Neuron (in vitro differentiated cells): ENCODE data around the gene DUSP18.
"Not testable (repeated sequence)": the region's sequence is repeated elsewhere in the genome, so short reads cannot be mapped to it uniquely, and the experiment has no call there.

ENCODE experiments used
- H2AFZ ChIP-seq: one replicate; pipeline ENCODE4 v1.6.1; 2013; ENCODE audit warnings: low read depth, mild to moderate bottlenecking, inconsistent platforms, low read length, moderate library complexity
- H3K27me3 ChIP-seq: one replicate; pipeline ENCODE4 v1.6.1; 2013; ENCODE audit warnings: low read length; ENCODE audit not compliant: insufficient read depth
- H3K36me3 ChIP-seq: one replicate; pipeline ENCODE4 v1.6.1; 2013; ENCODE audit warnings: low read length; ENCODE audit not compliant: insufficient read depth
- H3K4me1 ChIP-seq: one replicate; pipeline ENCODE4 v1.6.1; 2013; ENCODE audit warnings: low read length; ENCODE audit not compliant: insufficient read depth
- H3K4me3 ChIP-seq: 2 replicates; pipeline ENCODE4 v1.5.1; 2013; ENCODE audit warnings: mild to moderate bottlenecking, low read length, moderate library complexity
- H3K9me3 ChIP-seq: one replicate; pipeline ENCODE4 v1.6.1; 2013; ENCODE audit warnings: low read length

DUSP18 gene

DNA sequence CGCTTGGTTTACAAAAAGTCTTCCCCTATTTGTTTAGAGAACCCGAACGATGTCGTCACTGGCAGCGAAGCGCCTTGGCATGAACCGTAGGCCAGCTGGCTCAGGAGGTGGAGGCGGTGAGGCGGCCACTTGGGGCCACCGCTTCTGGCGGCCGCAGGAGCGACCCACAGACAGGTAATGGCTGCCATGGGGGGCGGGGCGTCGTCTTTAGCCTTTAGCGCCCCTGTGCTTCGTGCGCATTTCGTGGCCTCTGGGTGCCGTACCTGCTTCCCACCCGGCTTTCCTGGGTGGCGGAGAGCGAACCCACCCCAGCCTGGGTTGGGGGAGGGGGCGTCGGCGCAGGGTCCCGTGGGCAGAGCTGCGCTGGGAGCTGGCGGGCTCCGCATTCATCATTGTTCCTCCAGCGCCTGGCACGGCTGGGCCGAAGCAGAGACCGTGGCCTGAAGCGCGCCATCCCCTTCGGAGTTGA lies 26.5 kb upstream of the DUSP18 start:
- peak overlapping the region; percentile 67 for H2AFZ ChIP-seq
- peaks cover 25% of the 10 kb centered on the region for H3K27me3 ChIP-seq
- H3K9me3 ChIP-seq: no peaks in the 10 kb centered on the region
- peaks cover 7% of the 10 kb centered on the region for H3K4me1 ChIP-seq
- no peaks in the 10 kb centered on the region for H3K36me3 ChIP-seq
- peak overlapping the region; percentile 72 for H3K4me3 ChIP-seq

DNA sequence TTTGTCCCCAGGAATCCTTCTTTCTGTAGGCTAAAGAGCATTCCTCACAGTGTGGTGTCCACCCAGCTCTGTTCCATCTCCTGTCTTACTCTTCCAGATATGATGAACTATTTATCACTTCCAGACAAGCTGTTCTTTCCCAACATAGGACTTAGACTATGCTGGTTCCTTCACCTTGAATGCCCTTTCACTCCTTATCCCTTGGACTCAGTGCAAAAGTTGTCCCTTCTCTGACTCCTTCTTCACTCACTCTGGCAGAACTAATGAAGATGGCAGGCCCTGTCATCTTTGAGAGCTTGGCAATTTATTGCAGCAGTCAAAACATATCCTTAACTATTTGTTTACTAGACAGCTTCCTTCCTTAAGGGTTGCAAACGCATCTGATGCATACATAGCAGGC lies 23.5 kb upstream of the DUSP18 start:
- no peaks in the 10 kb centered on the region for H3K9me3 ChIP-seq
- no peaks in the 10 kb centered on the region for H3K36me3 ChIP-seq
- no peak overlapping the region for H2AFZ ChIP-seq
- H3K27me3 ChIP-seq: peaks cover 12% of the 10 kb centered on the region
- H3K4me3 ChIP-seq: no peak overlapping the region
- H3K4me1 ChIP-seq: peaks cover 7% of the 10 kb centered on the region

DNA sequence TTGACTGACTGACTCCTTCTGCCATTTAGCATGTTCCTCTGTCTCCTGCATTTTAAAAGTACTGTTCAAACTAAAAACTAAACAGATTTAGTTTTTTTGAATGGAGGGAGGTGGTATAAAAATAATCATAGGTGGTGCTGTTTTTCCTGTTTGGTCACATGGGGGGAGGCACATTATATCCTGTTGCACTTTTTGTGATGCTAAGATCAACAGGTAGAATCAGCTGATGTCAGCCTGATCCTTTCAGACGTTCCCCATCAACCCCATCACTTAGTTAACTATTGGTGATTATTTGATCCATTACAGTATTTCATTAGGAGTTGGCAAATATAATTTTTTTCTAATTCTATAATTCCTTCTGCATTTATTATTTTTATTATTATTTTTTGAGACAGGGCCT lies 21.9 kb upstream of the DUSP18 start:
- H3K4me3 ChIP-seq: no peak overlapping the region
- no peaks in the 10 kb centered on the region for H3K9me3 ChIP-seq
- H3K27me3 ChIP-seq: peaks cover 3% of the 10 kb centered on the region
- H3K36me3 ChIP-seq: no peaks in the 10 kb centered on the region
- H2AFZ ChIP-seq: no peak overlapping the region
- H3K4me1 ChIP-seq: no peaks in the 10 kb centered on the region

DNA sequence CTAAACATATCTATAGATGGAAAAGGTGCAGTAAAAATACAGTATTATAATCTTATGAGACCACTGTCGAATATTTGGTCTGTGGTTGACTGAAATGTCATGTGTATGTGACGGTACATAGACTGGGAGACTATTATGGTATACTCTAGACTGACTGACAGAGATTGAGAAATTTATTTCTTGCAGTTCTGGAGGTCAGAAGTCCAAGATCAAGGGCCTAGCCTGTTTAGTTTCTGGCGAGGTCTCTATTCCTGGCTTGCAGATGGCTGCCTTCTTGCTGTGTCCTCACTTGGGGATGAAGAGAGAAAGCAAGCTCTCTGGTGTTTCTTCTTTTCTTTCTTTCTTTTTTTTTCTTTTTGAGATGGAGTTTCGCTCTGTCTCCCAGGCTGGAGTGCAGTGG lies 19.7 kb upstream of the DUSP18 start:
- H3K27me3 ChIP-seq: peaks cover 3% of the 10 kb centered on the region
- no peaks in the 10 kb centered on the region for H3K9me3 ChIP-seq
- no peaks in the 10 kb centered on the region for H3K36me3 ChIP-seq
- no peak overlapping the region for H3K4me3 ChIP-seq
- H3K4me1 ChIP-seq: no peaks in the 10 kb centered on the region
- no peak overlapping the region for H2AFZ ChIP-seq

DNA sequence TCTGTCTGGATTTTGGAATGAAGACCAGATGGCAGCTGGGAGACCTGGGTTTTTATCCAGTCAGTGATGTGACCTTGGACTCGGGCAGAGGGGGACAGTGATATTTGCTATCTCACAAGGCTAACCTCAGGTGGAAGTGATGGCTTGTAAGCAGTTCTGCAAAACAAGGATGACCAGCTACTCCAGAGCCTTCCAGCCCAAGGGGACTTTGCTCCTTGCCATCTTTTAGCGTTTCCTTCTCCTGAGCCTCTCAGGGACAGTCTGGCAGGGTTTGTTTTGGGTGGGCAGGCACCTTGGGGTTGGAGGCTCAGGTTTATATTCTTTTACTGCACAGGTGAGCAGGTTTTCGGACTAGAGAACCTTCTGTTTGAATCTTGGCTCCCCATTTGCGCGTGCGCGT lies 17.5 kb upstream of the DUSP18 start:
- H3K9me3 ChIP-seq: no peaks in the 10 kb centered on the region
- H3K4me3 ChIP-seq: no peak overlapping the region
- no peak overlapping the region for H2AFZ ChIP-seq
- H3K4me1 ChIP-seq: no peaks in the 10 kb centered on the region
- H3K36me3 ChIP-seq: no peaks in the 10 kb centered on the region
- H3K27me3 ChIP-seq: peaks cover 3% of the 10 kb centered on the region

DNA sequence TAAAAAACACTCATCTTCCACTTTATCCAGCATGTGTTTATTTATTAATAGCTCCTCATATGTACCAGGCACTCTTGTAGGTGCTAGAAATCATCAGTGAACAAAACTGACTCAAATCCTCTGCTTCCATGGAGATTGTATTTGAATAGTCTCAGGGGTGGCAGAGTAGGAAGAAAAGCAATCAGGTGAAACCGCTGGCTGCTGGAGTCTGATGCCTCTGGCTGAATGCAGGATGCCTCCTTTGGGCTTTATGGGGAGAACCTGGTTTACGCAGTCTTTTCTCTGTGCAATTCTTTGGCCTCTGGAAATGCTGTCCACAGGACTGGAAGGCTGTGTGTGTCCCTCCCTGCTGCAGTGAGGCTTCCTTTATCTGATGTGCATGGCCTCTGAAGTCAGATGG lies 14.2 kb upstream of the DUSP18 start:
- Histone ChIP-seq H3K4me3 (no peak overlapping the region), H3K27me3 (peaks cover 10% of the 10 kb centered on the region), H3K4me1 (peaks cover 17% of the 10 kb centered on the region), H3K36me3 (no peaks in the 10 kb centered on the region), H2AFZ (no peak overlapping the region), H3K9me3 (no peaks in the 10 kb centered on the region)

DNA sequence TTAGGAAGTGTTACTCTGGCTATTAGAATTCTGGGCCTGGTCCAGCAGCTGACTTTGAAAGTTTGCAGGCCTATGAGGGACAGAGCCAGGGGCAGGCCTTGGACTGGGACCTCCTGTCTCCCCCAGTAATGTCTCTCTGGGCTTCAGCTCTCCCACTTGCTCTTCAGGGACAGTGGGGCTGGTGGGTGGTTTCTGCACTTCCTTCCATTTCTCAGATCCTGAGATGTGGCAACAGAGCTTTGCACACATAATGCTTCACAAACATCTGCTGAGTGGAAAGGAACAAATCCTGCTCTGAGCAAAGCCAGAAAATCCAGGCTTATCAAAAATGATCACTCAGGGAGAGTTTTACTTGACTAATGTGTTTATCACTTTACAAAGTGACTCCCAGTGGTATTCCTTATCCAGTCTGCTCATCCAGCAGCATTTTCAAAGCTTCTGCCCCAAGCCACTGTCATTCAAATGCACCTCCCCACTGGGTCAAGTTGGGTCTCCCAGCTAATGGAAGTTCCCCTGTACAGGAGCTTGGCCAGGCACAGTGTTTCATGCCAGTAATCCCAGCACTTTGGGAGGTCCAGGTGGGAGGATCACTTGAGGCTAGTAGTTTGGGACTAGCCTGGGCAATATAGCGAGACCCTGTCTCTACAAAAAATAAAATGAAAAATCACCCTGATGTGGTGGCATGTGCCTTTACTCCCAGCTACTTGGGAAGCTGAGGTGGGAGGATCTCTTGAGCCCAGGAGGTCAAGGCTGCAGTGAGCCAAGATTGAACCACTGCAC lies 13.5 kb upstream of the DUSP18 start:
- H3K9me3 ChIP-seq: no peaks in the 10 kb centered on the region
- no peak overlapping the region for H3K4me3 ChIP-seq
- peaks cover 17% of the 10 kb centered on the region for H3K4me1 ChIP-seq
- no peak overlapping the region for H2AFZ ChIP-seq
- peaks cover 11% of the 10 kb centered on the region for H3K27me3 ChIP-seq
- no peaks in the 10 kb centered on the region for H3K36me3 ChIP-seq

DNA sequence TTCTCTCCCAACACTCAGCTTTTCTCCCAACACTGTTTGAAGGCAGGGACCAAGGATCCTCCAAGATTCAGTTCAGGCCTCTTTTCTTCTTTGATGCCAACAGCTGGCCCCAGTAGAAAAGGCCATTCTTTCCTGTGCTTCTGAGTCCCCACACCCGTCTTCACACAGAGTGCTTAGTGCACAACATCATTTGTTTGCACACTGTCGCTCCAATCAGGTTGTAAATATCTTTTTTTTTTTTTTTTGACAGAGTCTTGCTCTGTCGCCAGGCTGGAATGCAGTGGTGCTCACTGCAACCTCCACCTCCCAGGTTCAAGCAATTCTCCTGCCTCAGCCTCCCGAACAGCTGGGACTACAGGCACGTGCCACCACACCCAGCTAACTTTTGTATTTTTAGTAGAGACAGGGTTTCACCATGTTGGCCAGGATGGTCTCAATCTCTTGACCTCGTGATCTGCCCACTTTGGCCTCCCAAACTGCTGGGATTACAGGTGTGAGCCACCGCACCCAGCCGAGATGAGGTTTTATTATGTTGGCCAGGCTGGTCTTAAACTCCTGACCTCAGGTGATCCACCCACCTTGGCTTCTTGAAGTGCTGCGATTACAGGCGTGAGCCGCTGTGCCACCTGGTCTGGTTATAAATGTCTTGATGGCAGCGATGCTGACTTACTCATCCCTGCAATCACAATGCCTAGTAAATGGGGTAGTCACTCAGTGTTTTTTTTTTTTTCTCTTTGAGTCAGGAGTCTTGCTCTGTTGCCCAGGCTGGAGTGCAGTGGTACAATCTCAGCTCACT lies 12.4 kb upstream of the DUSP18 start:
- Histone ChIP-seq H3K4me1 (peaks cover 17% of the 10 kb centered on the region), H3K27me3 (peaks cover 15% of the 10 kb centered on the region)
- H2AFZ ChIP-seq, H3K9me3 ChIP-seq, H3K36me3 ChIP-seq, H3K4me3 ChIP-seq: not testable (repeated sequence)

DNA sequence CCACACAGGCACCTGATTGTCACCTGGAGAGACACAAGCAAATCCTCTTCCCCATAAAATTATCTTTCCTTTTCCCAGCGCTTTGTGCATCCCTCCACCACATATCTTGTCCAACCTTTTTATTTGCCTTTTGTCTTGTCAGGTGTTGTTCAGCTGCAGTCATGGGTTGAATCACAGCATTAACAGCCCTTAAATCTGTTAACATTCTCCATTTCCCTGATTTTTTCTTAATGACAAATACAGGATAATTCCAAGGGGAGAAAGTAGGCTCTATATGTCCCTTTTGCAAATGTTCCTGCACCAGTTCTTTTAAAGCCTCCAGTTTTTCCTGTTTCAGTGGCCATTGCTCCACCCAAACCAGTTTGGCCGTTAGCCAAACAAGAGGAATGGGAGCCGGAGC lies 8.9 kb upstream of the DUSP18 start:
- H2AFZ ChIP-seq, H3K9me3 ChIP-seq, H3K4me3 ChIP-seq, H3K36me3 ChIP-seq: not testable (repeated sequence)
- peaks cover 17% of the 10 kb centered on the region for H3K4me1 ChIP-seq
- peaks cover 19% of the 10 kb centered on the region for H3K27me3 ChIP-seq

DNA sequence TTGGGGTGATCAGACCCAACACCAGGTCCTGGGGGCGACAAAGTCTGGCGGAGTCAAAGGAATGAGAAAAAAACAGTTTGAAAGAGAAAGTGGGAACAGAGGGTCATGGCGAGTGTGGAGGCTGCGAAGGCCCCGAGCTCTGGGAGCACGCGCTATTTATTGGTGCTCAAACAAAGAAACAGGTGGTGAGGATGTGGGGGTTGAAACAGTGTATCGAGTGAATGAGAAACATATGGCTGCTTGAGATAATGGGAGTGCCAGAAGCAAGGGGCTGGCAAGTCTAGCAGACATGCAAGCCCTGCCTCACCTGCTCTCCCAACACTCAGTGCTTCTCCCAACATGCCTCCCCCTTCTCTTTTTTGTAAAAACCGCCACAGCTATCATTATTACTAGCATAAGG lies 7.8 kb upstream of the DUSP18 start:
- H3K4me1 ChIP-seq: peaks cover 17% of the 10 kb centered on the region
- peaks cover 19% of the 10 kb centered on the region for H3K27me3 ChIP-seq
- H2AFZ ChIP-seq: no peak overlapping the region
- H3K36me3 ChIP-seq: no peaks in the 10 kb centered on the region
- no peaks in the 10 kb centered on the region for H3K9me3 ChIP-seq
- no peak overlapping the region for H3K4me3 ChIP-seq

DNA sequence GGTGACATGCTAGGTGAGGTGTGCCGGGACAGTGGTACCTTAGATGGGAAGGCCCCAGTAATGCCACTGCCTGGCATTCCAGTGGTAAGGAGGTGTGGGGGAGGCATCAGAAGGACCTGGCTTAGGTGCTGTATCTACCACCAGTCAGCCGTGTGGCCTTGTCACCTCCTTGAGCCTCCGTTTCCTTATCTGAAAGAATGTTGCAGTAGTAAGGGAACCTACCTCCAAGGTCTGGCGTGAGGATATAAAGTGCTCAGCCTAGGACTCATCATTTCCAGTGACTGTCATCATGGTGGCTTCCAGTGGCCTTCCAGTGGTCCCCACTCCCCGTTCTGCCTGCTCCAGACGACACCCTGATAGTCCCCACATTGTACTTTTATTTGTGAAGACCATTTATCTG lies 6.8 kb upstream of the DUSP18 start:
- Histone ChIP-seq H3K4me1 (peaks cover 13% of the 10 kb centered on the region), H3K9me3 (no peaks in the 10 kb centered on the region), H3K27me3 (peaks cover 19% of the 10 kb centered on the region), H3K4me3 (no peak overlapping the region), H2AFZ (no peak overlapping the region), H3K36me3 (no peaks in the 10 kb centered on the region)

DNA sequence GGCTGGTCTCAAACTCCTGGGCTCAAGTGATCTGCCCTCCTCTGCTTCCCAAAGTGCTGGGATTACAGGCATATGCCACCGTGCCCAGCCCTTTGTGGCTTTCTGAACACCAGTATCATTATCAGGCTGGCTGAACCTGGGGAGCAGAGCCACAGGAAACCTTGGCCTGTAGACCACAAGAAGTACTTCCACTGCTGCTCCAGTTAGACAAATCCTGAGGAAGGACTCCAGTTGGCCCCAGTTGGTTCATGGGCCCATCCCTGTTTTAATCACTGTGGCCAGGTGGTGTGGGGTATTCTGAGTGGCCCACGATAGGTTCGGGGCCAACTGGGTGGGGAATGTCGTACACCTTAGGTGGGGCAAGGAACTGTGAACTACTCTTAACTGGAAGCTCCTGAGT lies 5.5 kb upstream of the DUSP18 start:
- Histone ChIP-seq H3K4me3 (no peak overlapping the region), H3K36me3 (no peaks in the 10 kb centered on the region), H3K9me3 (no peaks in the 10 kb centered on the region), H3K27me3 (peaks cover 22% of the 10 kb centered on the region), H3K4me1 (peaks cover 7% of the 10 kb centered on the region), H2AFZ (no peak overlapping the region)

DNA sequence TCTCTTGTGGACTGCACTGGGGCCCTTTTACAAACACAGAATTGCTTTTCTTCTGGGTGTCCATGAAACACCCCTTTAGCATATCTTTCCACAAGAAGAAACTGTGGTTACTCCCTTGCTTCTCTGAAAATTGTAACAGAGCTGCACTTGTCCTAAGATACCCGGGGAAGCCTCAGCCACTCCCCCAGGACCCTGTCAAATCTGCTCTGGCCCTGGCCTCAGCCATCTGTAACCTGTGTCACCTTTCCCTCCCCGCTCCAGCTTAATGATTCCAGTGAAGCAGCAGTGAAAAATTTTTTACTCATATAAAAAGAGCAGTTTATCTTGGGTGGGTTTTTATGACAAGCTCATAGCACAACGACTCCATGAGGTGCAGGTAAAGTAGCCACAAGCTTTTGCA lies 3.4 kb upstream of the DUSP18 start:
- peaks cover 13% of the 10 kb centered on the region for H3K4me1 ChIP-seq
- no peak overlapping the region for H2AFZ ChIP-seq
- H3K4me3 ChIP-seq: no peak overlapping the region
- no peaks in the 10 kb centered on the region for H3K36me3 ChIP-seq
- H3K27me3 ChIP-seq: peaks cover 14% of the 10 kb centered on the region
- no peaks in the 10 kb centered on the region for H3K9me3 ChIP-seq
